GM19193 (cell line): ENCODE results near the gene FMN1.

Source experiments
- POLR2A ChIP-seq: IDR thresholded peaks from 4 replicates; pipeline ENCODE4 v1.6.1; 2011; ENCODE audit not compliant: insufficient read depth, insufficient read length; ENCODE audit errors: extremely low read depth

Gene FMN1

GRCh38 chr15:32898414-32898813 lies 296.1 kb downstream of the FMN1 start:
- no peak for TF ChIP-seq POLR2A

- TF ChIP-seq POLR2A = no peak
Observed at GRCh38 chr15:32893421-32893820, 301.1 kb downstream of the FMN1 start.

- TF ChIP-seq POLR2A = no peak
Observed at GRCh38 chr15:32889214-32889613, 305.3 kb downstream of the FMN1 start.

- TF ChIP-seq POLR2A = no peak
Observed at GRCh38 chr15:32888221-32888761, 306.2 kb downstream of the FMN1 start.

GRCh38 chr15:32887090-32887489 lies 307.4 kb downstream of the FMN1 start:
- no peak for TF ChIP-seq POLR2A

- no peak for TF ChIP-seq POLR2A
Observed at GRCh38 chr15:32886459-32886858, 308.1 kb downstream of the FMN1 start.

- TF ChIP-seq POLR2A = no peak
Observed at GRCh38 chr15:32885713-32886112, 308.8 kb downstream of the FMN1 start.

GRCh38 chr15:32884146-32884545 lies 310.4 kb downstream of the FMN1 start:
- no peak for TF ChIP-seq POLR2A

- no peak for TF ChIP-seq POLR2A
Observed at GRCh38 chr15:32882955-32883354, 311.6 kb downstream of the FMN1 start.

- no peak for TF ChIP-seq POLR2A
Observed at GRCh38 chr15:32881528-32881927, 313.0 kb downstream of the FMN1 start.

GRCh38 chr15:32880642-32881041 lies 313.9 kb downstream of the FMN1 start:
- TF ChIP-seq POLR2A = no peak

GRCh38 chr15:32879980-32880379 lies 314.5 kb downstream of the FMN1 start:
- TF ChIP-seq POLR2A = no peak

- TF ChIP-seq POLR2A = no peak
Observed at GRCh38 chr15:32878869-32879805, 315.4 kb downstream of the FMN1 start.

- no peak for TF ChIP-seq POLR2A
Observed at GRCh38 chr15:32878342-32878741, 316.2 kb downstream of the FMN1 start.

GRCh38 chr15:32877252-32878019 lies 317.1 kb downstream of the FMN1 start:
- TF ChIP-seq POLR2A = no peak
